H4 (cell line): Measurements from ENCODE around the gene PLVAP. TPM values are rescaled to one million over a fixed set of nuclear protein-coding genes. Genes with fewer than 3 reads are reported as not detected.

Experiments used
- DNase-seq: peaks from one replicate; pipeline ENCODE4 v3.0.0-alpha.2; 2015; ENCODE audit warnings: low spot score
- total RNA-seq: library from RNA; depleted of rRNA; stranded (reverse); fragments of >200 nt; shearing (Covaris generic); gene quantifications from 2 replicates; pipeline ENCODE4 v1.2.3, GENCODE V29; 2014

Gene PLVAP
- total RNA-seq, 1 experiment from 2014 or later = not detected

GRCh38 chr19:17335575-17335974 lies 41.6 kb downstream of the PLVAP start:
- DNase-seq = no peak

GRCh38 chr19:17334414-17335409 lies 42.4 kb downstream of the PLVAP start, which contains the start of gene ANO8:
TSS of gene ANO8 (minus strand) at chr19:17334855. CDS start at chr19:17334670, 185 bp downstream.
- peak; percentile 96 for DNase-seq

GRCh38 chr19:17333611-17334413 lies 43.3 kb downstream of the PLVAP start:
- DNase-seq = peak; percentile 88

GRCh38 chr19:17332677-17333581 lies 44.2 kb downstream of the PLVAP start:
- DNase-seq = peak; percentile 65

GRCh38 chr19:17332360-17332676 lies 44.8 kb downstream of the PLVAP start:
- no peak for DNase-seq

GRCh38 chr19:17331045-17331558 lies 46.0 kb downstream of the PLVAP start:
- no peak for DNase-seq

- no peak for DNase-seq
Measured at GRCh38 chr19:17330262-17331044, 46.7 kb downstream of the PLVAP start.

- no peak for DNase-seq
Measured at GRCh38 chr19:17329366-17330261, 47.5 kb downstream of the PLVAP start.

GRCh38 chr19:17328517-17329365 lies 48.4 kb downstream of the PLVAP start:
- no peak for DNase-seq

- DNase-seq = no peak
Measured at GRCh38 chr19:17327654-17328516, 49.3 kb downstream of the PLVAP start.

- DNase-seq = no peak
Measured at GRCh38 chr19:17327068-17327653, 50.0 kb downstream of the PLVAP start.

- no peak for DNase-seq
Measured at GRCh38 chr19:17326595-17326966, 50.6 kb downstream of the PLVAP start.

- DNase-seq = no peak
Measured at GRCh38 chr19:17325881-17326594, 51.1 kb downstream of the PLVAP start.

- no peak for DNase-seq
Measured at GRCh38 chr19:17325133-17325532, 52.0 kb downstream of the PLVAP start.

- no peak for DNase-seq
Measured at GRCh38 chr19:17324357-17325114, 52.6 kb downstream of the PLVAP start.

GRCh38 chr19:17323964-17324332 lies 53.2 kb downstream of the PLVAP start:
- DNase-seq = no peak
